ENCODE results near the gene OTC. TPM values are rescaled to one million over a fixed set of nuclear protein-coding genes. Genes with fewer than 3 reads are reported as not detected.

Gene OTC
- total RNA-seq, 1 experiment from 2014 or later = not detected

- Histone ChIP-seq H3K27me3 (ENCODE audit: insufficient read depth, low read length) (no peaks in the 10 kb centered on the region), H3K9me3 (ENCODE audit: control insufficient read depth, low read depth, low read length) (no peaks in the 10 kb centered on the region), H2BK120ac (ENCODE audit: low read depth, low read length, poor library complexity, severe bottlenecking) (no peak overlapping the region), H3K4me1 (ENCODE audit: insufficient read depth, low read length) (no peaks in the 10 kb centered on the region), H3K14ac (ENCODE audit: insufficient read depth, low read length) (no peak overlapping the region), H3K23me2 (ENCODE audit: insufficient read length, low read depth, low read length, poor library complexity, severe bottlenecking) (no peaks in the 10 kb centered on the region), H2BK5ac (ENCODE audit: insufficient read length, low read length) (no peak overlapping the region), H4K5ac (ENCODE audit: insufficient read length, low read depth, low read length) (no peak overlapping the region), H3K56ac (ENCODE audit: insufficient read length, low read depth, low read length) (no peak overlapping the region), H3K4ac (ENCODE audit: low read depth, low read length) (no peak overlapping the region), H4K8ac (replicated peaks; ENCODE audit: insufficient read length, low read depth, low read length) (no peak overlapping the region), H2BK20ac (ENCODE audit: low read depth, low read length, poor library complexity, severe bottlenecking) (no peak overlapping the region), H2AFZ (ENCODE audit: low read length) (no peak overlapping the region), H4K91ac (ENCODE audit: insufficient read length, low read depth, low read length) (no peak overlapping the region), H3K9ac (ENCODE audit: extremely low read depth, insufficient read length, low read length) (no peak overlapping the region), H3K79me2 (ENCODE audit: insufficient read depth, low read length) (no peaks in the 10 kb centered on the region), H3K18ac (ENCODE audit: insufficient read length, low read depth, low read length) (no peak overlapping the region), H3K79me1 (ENCODE audit: insufficient read depth, low read depth, low read length, poor library complexity, severe bottlenecking) (no peaks in the 10 kb centered on the region), H3T11ph (ENCODE audit: low read length) (no peak overlapping the region), H2BK15ac (ENCODE audit: low read depth, low read length) (no peak overlapping the region), H2AK5ac (ENCODE audit: insufficient read length, low read length) (no peak overlapping the region), H3K23ac (ENCODE audit: insufficient read length, low read depth, low read length) (no peak overlapping the region), H2BK12ac (ENCODE audit: insufficient read length, low read depth, low read length) (no peak overlapping the region), H3K4me2 (ENCODE audit: insufficient read depth, insufficient read length, low read length) (no peak overlapping the region), H3K27ac (ENCODE audit: insufficient read length, low read depth, low read length) (no peak overlapping the region), H4K20me1 (ENCODE audit: control insufficient read depth, insufficient read depth, insufficient read length) (no peaks in the 10 kb centered on the region)
- peaks cover 56 to 60% of the 10 kb centered on the region in 2 experiments for H3K9me3 Mint-ChIP-seq
- H3K4me3 Mint-ChIP-seq = no peak overlapping the region
- no peak for DNase-seq
- peaks cover 0 to 1% (median 0%) of the 10 kb centered on the region in 3 experiments; a peak in 1 of 7 replicates for H3K36me3 Mint-ChIP-seq (ENCODE audit: insufficient read depth in 1 of 3, low read depth in 3 of 3)
- peaks cover 0 to 4% of the 10 kb centered on the region in 2 experiments; a peak in 1 of 4 replicates for H3K4me1 Mint-ChIP-seq
- TF ChIP-seq CTCF (conservative IDR thresholded peaks at IDR 0.05) = no peak
- no peak overlapping the region for H3K27ac Mint-ChIP-seq
- H3K27me3 Mint-ChIP-seq (ENCODE audit: low read depth) = no peaks in the 10 kb centered on the region
- no CpG with 5 or more reads among the region's 2 CpGs for WGBS (ENCODE audit: extremely low coverage, insufficient read length, low lambda C conversion rate)
These were observed 9.3 kb upstream of the OTC start for GRCh38 chrX:38342853-38343778.
